Activated CD4-positive, alpha-beta T cell treated with anti-CD3 and anti-CD28 coated beads, Interleukin-2, Interleukin-6, amounts not matched to agents 100 ng/mL and 50 ng/mL, durations not matched to agents 16 hours and 8 hours (primary cell): ENCODE data around the gene CRIP2.

ENCODE experiments used
- DNase-seq: peaks from one replicate; pipeline ENCODE4 v3.0.0-alpha.2; 2020

Gene CRIP2

GRCh38 chr14:105500726-105501101, 26.1 kb downstream of the CRIP2 start:
- DNase-seq = no peak

- DNase-seq = no peak
Observed at GRCh38 chr14:105501504-105502291, 27.1 kb downstream of the CRIP2 start.

- no peak for DNase-seq
Observed at GRCh38 chr14:105502446-105503295, 28.1 kb downstream of the CRIP2 start.

- DNase-seq = no peak
Observed at GRCh38 chr14:105503296-105503640, 28.6 kb downstream of the CRIP2 start.

- DNase-seq = no peak
Observed at GRCh38 chr14:105503935-105504692, 29.5 kb downstream of the CRIP2 start.

GRCh38 chr14:105505101-105505500, 30.5 kb downstream of the CRIP2 start:
- no peak for DNase-seq

- no peak for DNase-seq
Observed at GRCh38 chr14:105507247-105507646, 32.6 kb downstream of the CRIP2 start.

GRCh38 chr14:105508069-105508468, 33.4 kb downstream of the CRIP2 start:
- no peak for DNase-seq

GRCh38 chr14:105508601-105509000, 34.0 kb downstream of the CRIP2 start:
- no peak for DNase-seq

GRCh38 chr14:105517096-105517495, 42.5 kb downstream of the CRIP2 start:
- no peak for DNase-seq

GRCh38 chr14:105519946-105520698, 45.5 kb downstream of the CRIP2 start:
- DNase-seq = no peak

GRCh38 chr14:105525326-105525725, 50.7 kb downstream of the CRIP2 start:
- DNase-seq = no peak

GRCh38 chr14:105525861-105526775, 51.5 kb downstream of the CRIP2 start, which contains the start of gene TMEM121:
Gene TMEM121 (plus strand): TSS chr14:105526583. CDS start chr14:105528835, 2,252 bp downstream.
- peak; percentile 29 for DNase-seq

GRCh38 chr14:105526776-105527380, 52.3 kb downstream of the CRIP2 start:
- no peak for DNase-seq

- no peak for DNase-seq
Observed at GRCh38 chr14:105527381-105527825, 52.8 kb downstream of the CRIP2 start.

- DNase-seq = peak; percentile 88
Observed at GRCh38 chr14:105527826-105528585, 53.4 kb downstream of the CRIP2 start.

- DNase-seq = no peak
Observed at GRCh38 chr14:105528586-105529318, 54.1 kb downstream of the CRIP2 start.

- no peak for DNase-seq
Observed at GRCh38 chr14:105529319-105529568, 54.6 kb downstream of the CRIP2 start.
